Endothelial cell of umbilical vein (primary cell): Measurements from ENCODE around the gene PITPNM1. TPM values are rescaled to one million over a fixed set of nuclear protein-coding genes. Genes with fewer than 3 reads are reported as not detected.

ENCODE experiments used
- BruUV-seq: library from RNA; stranded (reverse); fragments of 400-500 nt; replicated peaks from 2 replicates; lab custom pipeline; 2021; lab: Mats Ljungman, UMichigan
- CTCF ChIA-PET: fragments of 300-600, 350-600 bp; sonication (Branson Sonifier 250); formaldehyde crosslinking; loops from one replicate; lab custom pipeline; 2021; ENCODE audit warnings: antibody characterized with exemption, inconsistent platforms; lab: Charles Lee
- POLR2A ChIA-PET: fragments of 300-600, 350-600 bp; sonication (Branson Sonifier 250); formaldehyde crosslinking; loops from one replicate; lab custom pipeline; 2021; ENCODE audit warnings: antibody characterized with exemption, inconsistent platforms; lab: Charles Lee
- DNase-seq: peaks from one replicate; pipeline ENCODE4 v3.0.0-alpha.2; 2011; ENCODE audit warnings: low read depth, low spot score
- FAIRE-seq: peaks from 2 replicates; lab custom pipeline; 2011; peaks lifted over from hg19 to GRCh38; lab: Jason Lieb, UNC
- H2AFZ ChIP-seq: 2 replicates; pipeline ENCODE4 v1.6.0; 2012; ENCODE audit warnings: low read depth, low read length, control low read depth, inconsistent platforms
- H3K27ac ChIP-seq: 2 replicates; pipeline ENCODE4 v1.5.1; 2011; ENCODE audit warnings: low read depth, mild to moderate bottlenecking, control low read depth, low read length, moderate library complexity; ENCODE audit not compliant: insufficient read depth
- H3K27me3 ChIP-seq, 2 experiments: 2 replicates each; pipeline versions ENCODE4 v1.6.0 to v1.6.1; 2011; ENCODE audit warnings: low read length in 2 of 2, mixed read lengths in 1 of 2; ENCODE audit not compliant: control insufficient read depth in 2 of 2, insufficient read depth in 2 of 2
- H3K36me3 ChIP-seq, 2 experiments: 2 replicates in 1 of 2; 3 replicates in 1 of 2; pipeline ENCODE4 v1.5.1; 2011; ENCODE audit warnings: low read length in 2 of 2, mild to moderate bottlenecking in 1 of 2, moderate library complexity in 1 of 2; ENCODE audit not compliant: control insufficient read depth in 2 of 2, insufficient read depth in 2 of 2; ENCODE audit errors: extremely low read depth in 1 of 2
- H3K4me1 ChIP-seq: 3 replicates; pipeline ENCODE4 v1.5.1; 2011; ENCODE audit warnings: mild to moderate bottlenecking, low read length; ENCODE audit not compliant: control insufficient read depth, insufficient read depth; ENCODE audit errors: extremely low read depth
- H3K4me2 ChIP-seq: 2 replicates; pipeline ENCODE4 v1.6.1; 2011; ENCODE audit warnings: low read length, control low read depth, mixed read lengths; ENCODE audit not compliant: insufficient read depth
- H3K4me3 ChIP-seq, 3 experiments: fragments of 200-600 bp in 1 of 3; sonication (generic), shearing (Covaris generic) in 1 of 3; replicated peaks in 1 of 3; 2 replicates each; pipeline ENCODE4 v1.5.1; 2011 to 2016; ENCODE audit warnings: control low read depth in 3 of 3, low read length in 3 of 3, mild to moderate bottlenecking in 2 of 3, inconsistent platforms in 1 of 3, low read depth in 1 of 3, moderate library complexity in 1 of 3; ENCODE audit not compliant: insufficient read depth in 1 of 3
- H3K79me2 ChIP-seq: 2 replicates; pipeline ENCODE4 v1.6.0; 2012; ENCODE audit warnings: low read length, inconsistent platforms; ENCODE audit not compliant: control insufficient read depth, insufficient read depth
- H3K9ac ChIP-seq: replicated peaks from 2 replicates; pipeline ENCODE3; 2011; ENCODE audit warnings: low read length, control low read depth; ENCODE audit not compliant: insufficient read depth; ENCODE audit errors: extremely low read depth
- H3K9me1 ChIP-seq: replicated peaks from 3 replicates; pipeline ENCODE4 v1.6.0; 2011; ENCODE audit warnings: mild to moderate bottlenecking, low read length; ENCODE audit not compliant: control insufficient read depth, insufficient read depth; ENCODE audit errors: extremely low read depth
- H3K9me3 ChIP-seq: replicated peaks from 2 replicates; pipeline ENCODE4 v1.5.1; 2012; ENCODE audit warnings: low read length, inconsistent platforms; ENCODE audit not compliant: control insufficient read depth, insufficient read depth
- H4K20me1 ChIP-seq: replicated peaks from 2 replicates; pipeline ENCODE3; 2011; ENCODE audit warnings: mild to moderate bottlenecking, low read length; ENCODE audit not compliant: control insufficient read depth, insufficient read depth; ENCODE audit errors: extremely low read depth
- EZH2 ChIP-seq: IDR thresholded peaks from 2 replicates; pipeline ENCODE4 v1.6.1; 2012; ENCODE audit warnings: borderline replicate concordance, low read depth, mild to moderate bottlenecking, moderate library complexity, low read length, inconsistent platforms; ENCODE audit not compliant: severe bottlenecking
- FOS ChIP-seq: IDR thresholded peaks from 2 replicates; pipeline ENCODE4 v1.6.1; 2011; ENCODE audit warnings: mild to moderate bottlenecking, low read length, moderate library complexity, borderline replicate concordance; ENCODE audit not compliant: insufficient read depth
- GATA2 ChIP-seq: IDR thresholded peaks from 2 replicates; pipeline ENCODE4 v1.7.0; 2011; ENCODE audit warnings: low read depth, mild to moderate bottlenecking, moderate library complexity, mixed read lengths, low read length; ENCODE audit not compliant: insufficient read length, insufficient read depth
- JUN ChIP-seq: IDR thresholded peaks from 2 replicates; pipeline ENCODE4 v1.6.1; 2011; ENCODE audit warnings: borderline replicate concordance, low read depth; ENCODE audit not compliant: insufficient read length, insufficient read depth
- MAX ChIP-seq: IDR thresholded peaks from 2 replicates; pipeline ENCODE4 v1.6.1; 2011; ENCODE audit not compliant: insufficient read depth, insufficient read length
- MYC ChIP-seq: IDR thresholded peaks from one replicate; pipeline ENCODE4 v1.6.1; 2011; ENCODE audit warnings: mild to moderate bottlenecking, low read depth, low read length
- POLR2A ChIP-seq: IDR thresholded peaks from 2 replicates; pipeline ENCODE4 v1.6.1; 2012; ENCODE audit warnings: low read depth, mild to moderate bottlenecking, control low read depth, low read length
- POLR2AphosphoS5 ChIP-seq: IDR thresholded peaks from 2 replicates; pipeline ENCODE4 v1.6.1; 2012; ENCODE audit warnings: low read depth, mild to moderate bottlenecking, control low read depth, low read length, moderate library complexity; ENCODE audit not compliant: insufficient read depth
- dilution Hi-C: fragments of 300-500 bp; cut with MboI; formaldehyde crosslinking; loops from one replicate; pipeline ENCODE4 v1.15.0; 2019; ENCODE audit warnings: low sequenced_read_pairs; ENCODE audit not compliant: extremely low pct_ligation_motif_present
- intact Hi-C: fragments of 100-400 bp; cut with micrococcal nuclease; formaldehyde crosslinking; loops from one replicate; pipeline ENCODE4 v1.10.0; 2022
- polyA plus RNA-seq, 4 experiments: library from polyadenylated mRNA; depleted of rRNA in 3 of 4; stranded (reverse) in 3 of 4; unstranded in 1 of 4; fragments of >200 nt; gene quantifications; 2 replicates each; pipeline versions ENCODE4 v1.2.1 to v1.2.3, GENCODE V29; 2011 to 2012; ENCODE audit warnings: missing spikeins in 1 of 4
- total RNA-seq: library from RNA; stranded (reverse); gene quantifications from 2 replicates; pipeline ENCODE4 v1.2.3, GENCODE V29; 2021
- TF ChIP-seq, protein P1 (sequence below), 2 donors: IDR thresholded peaks; 1 replicate in 1 of 2; 2 replicates in 1 of 2; pipeline ENCODE4 v1.5.1; 2011; ENCODE audit warnings: low read length in 2 of 2, mild to moderate bottlenecking in 2 of 2, moderate library complexity in 2 of 2, control low read depth in 1 of 2, inconsistent platforms in 1 of 2, low read depth in 1 of 2; ENCODE audit not compliant: insufficient read depth in 1 of 2; ENCODE audit errors: extremely low read depth in 1 of 2

Gene PITPNM1
- total and polyA plus RNA-seq, 2 donors (not counting 3 experiments of a cell fraction or from before 2014, with no cell fraction given): 16.5 to 26.4 TPM

DNA sequence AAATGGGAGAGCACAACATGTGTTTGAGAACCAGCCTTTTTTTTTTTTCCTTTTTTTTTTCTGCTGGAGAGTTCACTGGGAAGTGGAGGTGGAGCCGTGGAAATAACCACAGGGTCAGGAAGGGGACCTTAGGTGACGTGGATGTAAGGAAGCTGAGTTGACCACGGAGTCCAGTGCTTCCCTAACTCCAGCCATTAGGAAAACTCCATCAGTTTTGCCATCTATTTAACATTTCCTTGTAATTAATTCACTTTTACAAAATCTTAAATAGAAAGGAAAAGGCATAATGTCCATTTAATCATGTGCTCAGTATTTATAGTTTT lies 4.8 kb upstream of the PITPNM1 start:
- Histone ChIP-seq H3K9me3 (no peaks in the 10 kb centered on the region), H3K79me2 (peaks cover 11% of the 10 kb centered on the region), H3K4me2 (no peak overlapping the region), H4K20me1 (no peaks in the 10 kb centered on the region), H3K4me1 (peaks cover 29% of the 10 kb centered on the region), H3K27ac (no peak overlapping the region), H3K9me1 (no peaks in the 10 kb centered on the region), H3K9ac (no peak overlapping the region), H2AFZ (no peak overlapping the region), H3K27me3 (peaks cover 0 to 6% of the 10 kb centered on the region in 2 experiments), H3K36me3 (peaks cover 0 to 4% of the 10 kb centered on the region in 2 experiments), H3K4me3 (no peak overlapping the region)
- intact Hi-C loops: no loop called here
- BruUV-seq: no TSS peak
- FAIRE-seq (no peak), DNase-seq (no peak)
- POLR2A ChIA-PET: no interaction called here
- no peak for TF ChIP-seq FOS
- no peak for TF ChIP-seq MAX
- no peak for TF ChIP-seq JUN
- no peak for TF ChIP-seq MYC
- no peak for TF ChIP-seq GATA2
- CTCF ChIA-PET: no interaction called here
- dilution Hi-C loops: no loop called here

DNA sequence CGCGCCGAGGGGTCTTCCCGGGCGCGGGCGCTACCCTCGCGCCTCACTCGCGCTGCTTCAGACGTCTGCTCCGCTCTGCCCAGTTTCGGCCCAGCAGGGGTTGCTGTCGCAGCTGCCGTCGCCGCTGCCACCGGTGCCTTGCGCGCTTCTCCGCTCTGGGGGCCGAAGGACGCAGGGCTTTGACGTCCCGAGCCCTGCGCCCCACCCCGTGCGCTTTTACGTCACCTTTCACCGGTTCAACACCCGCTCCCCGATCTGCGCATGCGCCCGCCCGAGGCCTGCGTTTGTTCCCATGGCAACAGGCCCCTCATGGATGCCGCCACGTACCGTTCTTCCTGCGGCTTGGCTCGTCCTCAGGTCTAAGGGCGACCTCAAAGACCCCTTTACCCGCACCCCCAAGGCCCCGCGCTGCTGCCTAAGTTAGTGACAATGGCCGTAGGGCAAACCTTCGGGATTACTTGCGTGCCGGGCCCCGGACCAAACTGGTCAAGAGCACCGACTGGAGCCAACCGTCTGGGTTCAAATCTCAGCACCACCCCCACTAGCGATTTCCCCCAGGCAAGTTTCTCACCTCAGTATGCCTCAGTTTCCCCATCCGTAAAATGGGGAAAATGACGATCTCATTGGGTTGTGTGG lies 3.4 kb upstream of the PITPNM1 start:
- FAIRE-seq: no peak
- peaks cover 11% of the 10 kb centered on the region for H3K79me2 ChIP-seq
- peaks cover 36% of the 10 kb centered on the region for H3K4me1 ChIP-seq
- H3K27me3 ChIP-seq: peaks cover 0 to 3% of the 10 kb centered on the region in 2 experiments
- peak overlapping the region; percentile 75 for H3K4me2 ChIP-seq
- TF ChIP-seq MAX: peak; percentile 62
- no peak for TF ChIP-seq EZH2
- TF ChIP-seq JUN: no peak
- peak; percentile 75 for TF ChIP-seq POLR2AphosphoS5
- TF ChIP-seq POLR2A: peak; percentile 56
- no peak for TF ChIP-seq GATA2
- TF ChIP-seq, protein P1, sequence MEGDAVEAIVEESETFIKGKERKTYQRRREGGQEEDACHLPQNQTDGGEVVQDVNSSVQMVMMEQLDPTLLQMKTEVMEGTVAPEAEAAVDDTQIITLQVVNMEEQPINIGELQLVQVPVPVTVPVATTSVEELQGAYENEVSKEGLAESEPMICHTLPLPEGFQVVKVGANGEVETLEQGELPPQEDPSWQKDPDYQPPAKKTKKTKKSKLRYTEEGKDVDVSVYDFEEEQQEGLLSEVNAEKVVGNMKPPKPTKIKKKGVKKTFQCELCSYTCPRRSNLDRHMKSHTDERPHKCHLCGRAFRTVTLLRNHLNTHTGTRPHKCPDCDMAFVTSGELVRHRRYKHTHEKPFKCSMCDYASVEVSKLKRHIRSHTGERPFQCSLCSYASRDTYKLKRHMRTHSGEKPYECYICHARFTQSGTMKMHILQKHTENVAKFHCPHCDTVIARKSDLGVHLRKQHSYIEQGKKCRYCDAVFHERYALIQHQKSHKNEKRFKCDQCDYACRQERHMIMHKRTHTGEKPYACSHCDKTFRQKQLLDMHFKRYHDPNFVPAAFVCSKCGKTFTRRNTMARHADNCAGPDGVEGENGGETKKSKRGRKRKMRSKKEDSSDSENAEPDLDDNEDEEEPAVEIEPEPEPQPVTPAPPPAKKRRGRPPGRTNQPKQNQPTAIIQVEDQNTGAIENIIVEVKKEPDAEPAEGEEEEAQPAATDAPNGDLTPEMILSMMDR (IDR thresholded peaks at IDR 0.05; ENCODE audit: extremely low read depth in 1 of 2, insufficient read depth in 1 of 2, low read depth in 1 of 2, low read length in 2 of 2): no peak
- no peak for TF ChIP-seq MYC
- no peak for TF ChIP-seq FOS
- TSS peak; percentile 71 for BruUV-seq
- dilution Hi-C loops (no loop called here), intact Hi-C loops (loop anchor here (1.0 to 10.0 kb wide), 7 partner anchors 39 to 244 kb away; partner anchors contain the start of genes GPR152, GRK2, GSTP1 and NDUFV1)
- peak overlapping the region; percentile 85 for H3K9ac ChIP-seq
- peaks cover 0 to 4% of the 10 kb centered on the region in 2 experiments for H3K36me3 ChIP-seq
- ChIA-PET CTCF (no interaction called here), POLR2A (no interaction called here)
- H3K9me3 ChIP-seq: no peaks in the 10 kb centered on the region
- peak; percentile 97 for DNase-seq
- H2AFZ ChIP-seq: peak overlapping the region; percentile 92
- no peaks in the 10 kb centered on the region for H3K9me1 ChIP-seq
- H4K20me1 ChIP-seq: no peaks in the 10 kb centered on the region
- H3K27ac ChIP-seq: peak overlapping the region; percentile 83
- H3K4me3 ChIP-seq: peak overlapping the region; percentile 52 to 62 (median 53)
